Lower leg skin (tissue), 3 donors: Measurements from ENCODE around the gene MTCH2.

ENCODE experiments used
- POLR2A ChIP-seq, 2 donors: fragments of 450-650 bp; IDR thresholded peaks; one replicate each; pipeline ENCODE4 v1.6.1; 2016 to 2017; ENCODE audit warnings: antibody characterized with exemption in 2 of 2, mild to moderate bottlenecking in 1 of 2, moderate library complexity in 1 of 2
- TF ChIP-seq, protein P1 (sequence below), 3 donors: fragments of 450-650 bp; IDR thresholded peaks; one replicate each; pipeline ENCODE4 v1.5.1; 2016; ENCODE audit warnings: antibody characterized with exemption in 3 of 3, mild to moderate bottlenecking in 3 of 3, moderate library complexity in 2 of 3

DNA sequence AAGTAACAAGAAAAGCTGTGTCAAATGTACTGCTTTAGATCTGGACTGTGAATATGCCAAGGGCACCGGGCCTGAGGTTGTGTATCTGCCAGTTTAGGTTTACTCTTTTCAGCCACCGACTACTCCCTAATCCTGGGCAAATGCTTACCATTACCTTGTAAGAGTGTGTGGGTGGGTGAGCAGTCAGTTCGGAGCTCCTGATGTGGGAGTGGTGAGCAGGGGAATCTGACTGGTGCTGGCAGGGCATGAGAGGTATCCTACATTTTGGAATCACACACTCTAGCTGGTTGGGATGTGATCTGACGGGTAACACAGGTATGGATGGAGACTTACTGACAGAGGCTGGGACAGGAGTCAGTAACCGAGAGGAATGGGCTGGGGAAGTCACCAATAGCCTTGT is 58.5 kb downstream of the MTCH2 start:
- TF ChIP-seq, protein P1, sequence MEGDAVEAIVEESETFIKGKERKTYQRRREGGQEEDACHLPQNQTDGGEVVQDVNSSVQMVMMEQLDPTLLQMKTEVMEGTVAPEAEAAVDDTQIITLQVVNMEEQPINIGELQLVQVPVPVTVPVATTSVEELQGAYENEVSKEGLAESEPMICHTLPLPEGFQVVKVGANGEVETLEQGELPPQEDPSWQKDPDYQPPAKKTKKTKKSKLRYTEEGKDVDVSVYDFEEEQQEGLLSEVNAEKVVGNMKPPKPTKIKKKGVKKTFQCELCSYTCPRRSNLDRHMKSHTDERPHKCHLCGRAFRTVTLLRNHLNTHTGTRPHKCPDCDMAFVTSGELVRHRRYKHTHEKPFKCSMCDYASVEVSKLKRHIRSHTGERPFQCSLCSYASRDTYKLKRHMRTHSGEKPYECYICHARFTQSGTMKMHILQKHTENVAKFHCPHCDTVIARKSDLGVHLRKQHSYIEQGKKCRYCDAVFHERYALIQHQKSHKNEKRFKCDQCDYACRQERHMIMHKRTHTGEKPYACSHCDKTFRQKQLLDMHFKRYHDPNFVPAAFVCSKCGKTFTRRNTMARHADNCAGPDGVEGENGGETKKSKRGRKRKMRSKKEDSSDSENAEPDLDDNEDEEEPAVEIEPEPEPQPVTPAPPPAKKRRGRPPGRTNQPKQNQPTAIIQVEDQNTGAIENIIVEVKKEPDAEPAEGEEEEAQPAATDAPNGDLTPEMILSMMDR (IDR thresholded peaks at IDR 0.05), result no peak
- TF ChIP-seq POLR2A (IDR thresholded peaks at IDR 0.05), result no peak
